ENCODE data around the gene MMP23B. TPM values are rescaled to one million over a fixed set of nuclear protein-coding genes. Genes with fewer than 3 reads are reported as not detected.

Gene MMP23B
- total and polyA plus RNA-seq, 2 donors from 2014 or later: 4.0 to 7.1 TPM

DNA sequence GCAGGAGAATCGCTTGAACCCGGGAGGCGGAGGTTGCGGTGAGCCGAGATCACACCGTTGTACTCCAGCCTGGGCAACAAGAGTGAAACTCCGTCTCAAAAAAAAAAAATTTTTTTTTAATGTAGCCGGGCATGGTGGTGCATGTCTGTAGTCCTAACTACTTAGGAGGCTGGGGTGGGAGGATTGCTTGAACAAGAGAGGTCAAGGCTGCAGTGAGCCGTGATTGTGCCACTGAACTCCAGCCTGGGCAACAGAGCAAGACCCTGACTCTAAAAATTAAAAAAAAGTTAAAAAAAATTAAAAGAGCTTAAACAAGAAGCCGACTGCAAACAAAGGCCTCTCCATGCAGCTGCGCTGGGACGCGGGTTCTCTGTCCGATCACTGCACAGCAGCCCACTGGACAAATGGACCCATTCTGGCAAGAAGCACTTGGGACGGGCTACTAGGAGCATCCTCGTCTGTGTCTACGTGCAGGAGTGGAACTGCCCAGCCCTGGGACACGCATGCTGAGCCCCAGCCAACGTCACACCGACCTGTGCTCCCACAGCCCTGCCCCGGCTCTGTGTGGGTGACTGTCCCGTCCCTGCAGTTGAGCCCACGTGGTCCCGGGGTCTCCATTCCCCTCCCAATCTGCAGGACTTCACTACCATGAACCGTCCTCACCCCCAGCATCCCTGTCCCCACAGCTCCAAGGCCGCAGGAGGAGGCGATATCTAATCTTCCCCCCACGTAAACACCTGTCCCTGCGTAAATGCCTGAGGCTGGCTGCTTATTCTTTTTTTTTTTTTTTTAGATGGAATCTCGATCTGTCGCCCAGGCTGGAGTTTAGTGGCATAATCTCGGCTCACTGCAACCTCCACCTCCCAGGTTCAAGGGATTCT is 48.3 kb downstream of the MMP23B start:
- Histone ChIP-seq H3K27me3 (ENCODE audit: control insufficient read depth, insufficient read depth, low read length) (no peaks in the 10 kb centered on the region), H3K9me3 (ENCODE audit: control insufficient read depth in 2 of 3, insufficient read depth in 1 of 3, low read length in 3 of 3) (no peaks in the 10 kb centered on the region), H3K4me3 (ENCODE audit: low read length in 3 of 3) (no peak overlapping the region), H3K27ac (ENCODE audit: low read depth in 2 of 2, low read length in 2 of 2) (no peak overlapping the region), H3K36me3 (ENCODE audit: control insufficient read depth in 2 of 3, insufficient read depth in 3 of 3, low read length in 3 of 3) (no peaks in the 10 kb centered on the region), H3K9ac (ENCODE audit: low read length in 3 of 3) (no peak overlapping the region), H3K4me1 (ENCODE audit: control insufficient read depth in 2 of 3, insufficient read depth in 2 of 3, low read depth in 1 of 3, low read length in 3 of 3) (peaks cover 0 to 19% (median 0%) of the 10 kb centered on the region in 3 donors)
- intact Hi-C loops (cut with DNase I): no loop called here
- DNase-seq (peak in 1 of 5 donors; percentile 32), FAIRE-seq (no peak)
- no peak for TF ChIP-seq CTCF (IDR thresholded peaks at IDR 0.05; ENCODE audit: borderline replicate concordance, extremely low read depth, insufficient read depth)

- Histone ChIP-seq H3K36me3 (ENCODE audit: control insufficient read depth in 2 of 3, insufficient read depth in 3 of 3, low read length in 3 of 3) (no peaks in the 10 kb centered on the region), H3K27ac (ENCODE audit: low read depth in 2 of 2, low read length in 2 of 2) (no peak overlapping the region), H3K4me3 (ENCODE audit: low read length in 3 of 3) (no peak overlapping the region), H3K27me3 (ENCODE audit: control insufficient read depth, insufficient read depth, low read length) (no peaks in the 10 kb centered on the region), H3K9ac (ENCODE audit: low read length in 3 of 3) (no peak overlapping the region), H3K4me1 (ENCODE audit: control insufficient read depth in 2 of 3, insufficient read depth in 2 of 3, low read depth in 1 of 3, low read length in 3 of 3) (peaks cover 0 to 19% (median 0%) of the 10 kb centered on the region in 3 donors), H3K9me3 (ENCODE audit: control insufficient read depth in 2 of 3, insufficient read depth in 1 of 3, low read length in 3 of 3) (no peaks in the 10 kb centered on the region)
- intact Hi-C loops (cut with DNase I): no loop called here
- DNase-seq (peak in 2 of 5 donors; percentile 4 to 29), FAIRE-seq (no peak)
- TF ChIP-seq CTCF (IDR thresholded peaks at IDR 0.05; ENCODE audit: borderline replicate concordance, extremely low read depth, insufficient read depth): no peak
Observed at GRCh38 chr1:1680912-1681273, 48.9 kb downstream of the MMP23B start.

GRCh38 chr1:1683104-1683905 is 51.3 kb downstream of the MMP23B start:
- Histone ChIP-seq H3K9me3 (ENCODE audit: control insufficient read depth in 2 of 3, insufficient read depth in 1 of 3, low read length in 3 of 3) (no peaks in the 10 kb centered on the region), H3K4me1 (ENCODE audit: control insufficient read depth in 2 of 3, insufficient read depth in 2 of 3, low read depth in 1 of 3, low read length in 3 of 3) (peaks cover 0 to 12% (median 0%) of the 10 kb centered on the region in 3 donors), H3K9ac (ENCODE audit: low read length in 3 of 3) (no peak overlapping the region), H3K4me3 (ENCODE audit: low read length in 3 of 3) (no peak overlapping the region), H3K27me3 (ENCODE audit: control insufficient read depth, insufficient read depth, low read length) (no peaks in the 10 kb centered on the region), H3K27ac (ENCODE audit: low read depth in 2 of 2, low read length in 2 of 2) (no peak overlapping the region), H3K36me3 (ENCODE audit: control insufficient read depth in 2 of 3, insufficient read depth in 3 of 3, low read length in 3 of 3) (no peaks in the 10 kb centered on the region)
- intact Hi-C loops (cut with DNase I): no loop called here
- FAIRE-seq: no peak
- peak in 1 of 5 donors; percentile 33 for DNase-seq
- TF ChIP-seq CTCF (IDR thresholded peaks at IDR 0.05; ENCODE audit: borderline replicate concordance, extremely low read depth, insufficient read depth): no peak

Other genes with a start within 250 kb of the MMP23B start
- 199 TPM for gene CCNL2, start 232.8 kb upstream of the MMP23B start, total RNA-seq
- 72.0 TPM for gene CCNL2, start 232.8 kb upstream of the MMP23B start, polyA plus RNA-seq (ENCODE audit: insufficient read depth, low read depth, low replicate concordance)
- 103 TPM for gene MRPL20, start 224.9 kb upstream of the MMP23B start, total RNA-seq
- gene MRPL20, start 224.9 kb upstream of the MMP23B start, polyA plus RNA-seq (ENCODE audit: insufficient read depth, low read depth, low replicate concordance): 221 TPM
- gene ANKRD65, start 210.9 kb upstream of the MMP23B start, total RNA-seq: 5.2 TPM
- gene ANKRD65, start 210.9 kb upstream of the MMP23B start, polyA plus RNA-seq (ENCODE audit: insufficient read depth, low read depth, low replicate concordance): 7.1 TPM
- gene VWA1, start 196.5 kb upstream of the MMP23B start, total RNA-seq: 116 TPM
- gene VWA1, start 196.5 kb upstream of the MMP23B start, polyA plus RNA-seq (ENCODE audit: insufficient read depth, low read depth, low replicate concordance): 103 TPM
- gene ATAD3C, start 182.5 kb upstream of the MMP23B start, total RNA-seq: 10.0 TPM
- 14.3 TPM for gene ATAD3C, start 182.5 kb upstream of the MMP23B start, polyA plus RNA-seq (ENCODE audit: insufficient read depth, low read depth, low replicate concordance)
- gene ATAD3B, start 160.4 kb upstream of the MMP23B start, total RNA-seq: 28.8 TPM
- gene ATAD3B, start 160.4 kb upstream of the MMP23B start, polyA plus RNA-seq (ENCODE audit: insufficient read depth, low read depth, low replicate concordance): 13.3 TPM
- 19.1 TPM for gene ATAD3A, start 120.0 kb upstream of the MMP23B start, total RNA-seq
- gene ATAD3A, start 120.0 kb upstream of the MMP23B start, polyA plus RNA-seq (ENCODE audit: insufficient read depth, low read depth, low replicate concordance): 17.5 TPM
- gene TMEM240, start 91.5 kb upstream of the MMP23B start, total RNA-seq: 1.9 TPM
- gene TMEM240, start 91.5 kb upstream of the MMP23B start, polyA plus RNA-seq (ENCODE audit: insufficient read depth, low read depth, low replicate concordance): 1.7 TPM
- 102 TPM for gene SSU72, start 57.3 kb upstream of the MMP23B start, total RNA-seq
- gene SSU72, start 57.3 kb upstream of the MMP23B start, polyA plus RNA-seq (ENCODE audit: insufficient read depth, low read depth, low replicate concordance): 143 TPM
- gene FNDC10, start 32.0 kb upstream of the MMP23B start, total RNA-seq: 2.6 TPM
- gene FNDC10, start 32.0 kb upstream of the MMP23B start, polyA plus RNA-seq (ENCODE audit: insufficient read depth, low read depth, low replicate concordance): 18.2 TPM
- gene MIB2, start 16.7 kb upstream of the MMP23B start, total RNA-seq: 61.6 TPM
- gene MIB2, start 16.7 kb upstream of the MMP23B start, polyA plus RNA-seq (ENCODE audit: insufficient read depth, low read depth, low replicate concordance): 35.6 TPM
- 24.0 TPM for gene CDK11B, start 26.8 kb downstream of the MMP23B start, total RNA-seq
- gene CDK11B, start 26.8 kb downstream of the MMP23B start, polyA plus RNA-seq (ENCODE audit: insufficient read depth, low read depth, low replicate concordance): 13.9 TPM
- gene SLC35E2B, start 60.6 kb downstream of the MMP23B start, total RNA-seq: 50.2 TPM
- 11.3 TPM for gene SLC35E2B, start 60.6 kb downstream of the MMP23B start, polyA plus RNA-seq (ENCODE audit: insufficient read depth, low read depth, low replicate concordance)
- gene CDK11A, start 92.2 kb downstream of the MMP23B start, total RNA-seq: 37.3 TPM
- 21.5 TPM for gene CDK11A, start 92.2 kb downstream of the MMP23B start, polyA plus RNA-seq (ENCODE audit: insufficient read depth, low read depth, low replicate concordance)
- gene NADK, start 146.3 kb downstream of the MMP23B start, total RNA-seq: 76.3 TPM
- gene NADK, start 146.3 kb downstream of the MMP23B start, polyA plus RNA-seq (ENCODE audit: insufficient read depth, low read depth, low replicate concordance): 37.9 TPM

Data from kidney (tissue), 14 donors.